RWPE2 (cell line): Measurements from ENCODE around the gene KIF21B.
A peak's percentile ranks its signal among the peaks of the same experiment; 100 is the strongest.

Experiments used
- ATAC-seq: fragments of 200-7000 bp; cut with Tn5 transposase; 3 replicates; pipeline ENCODE4 v1.9.1; 2021; ENCODE audit warnings: low read depth
- DNase-seq: peaks from one replicate; pipeline ENCODE4 v3.0.0-alpha.2; 2020; ENCODE audit warnings: low spot score
- H3K27ac ChIP-seq: fragments of 450-650 bp; 2 replicates; pipeline ENCODE4 v1.5.1; 2017; ENCODE audit warnings: mild to moderate bottlenecking; ENCODE audit not compliant: poor library complexity, severe bottlenecking
- H3K27me3 ChIP-seq: fragments of 250-450 bp; sonication (Bioruptor Pico); 2 replicates; pipeline ENCODE4 v1.5.1; 2021; ENCODE audit warnings: mild to moderate bottlenecking, moderate library complexity; ENCODE audit not compliant: insufficient read depth, poor library complexity, severe bottlenecking
- H3K36me3 ChIP-seq: fragments of 250-450 bp; sonication (Bioruptor Pico); 2 replicates; pipeline ENCODE4 v1.5.1; 2020; ENCODE audit warnings: low read depth, mild to moderate bottlenecking, moderate library complexity
- H3K4me1 ChIP-seq: fragments of 250-450 bp; sonication (Bioruptor Pico); 2 replicates; pipeline ENCODE4 v1.5.1; 2021; ENCODE audit warnings: mild to moderate bottlenecking, moderate library complexity; ENCODE audit not compliant: insufficient read depth, poor library complexity, severe bottlenecking
- H3K4me3 ChIP-seq: fragments of 250-450 bp; sonication (Bioruptor Pico); 2 replicates; pipeline ENCODE4 v1.5.1; 2021; ENCODE audit warnings: mild to moderate bottlenecking, moderate library complexity; ENCODE audit not compliant: severe bottlenecking
- H3K9me3 ChIP-seq: fragments of 250-450 bp; sonication (Bioruptor Pico); 2 replicates; pipeline ENCODE4 v1.5.1; 2021; ENCODE audit warnings: mild to moderate bottlenecking, moderate library complexity; ENCODE audit not compliant: severe bottlenecking
- TF ChIP-seq, protein P1 (sequence below): fragments of 450-650 bp; IDR thresholded peaks from one replicate; pipeline ENCODE4 v1.5.1; 2017; ENCODE audit warnings: mild to moderate bottlenecking, moderate library complexity; ENCODE audit not compliant: poor library complexity, severe bottlenecking

KIF21B gene

DNA sequence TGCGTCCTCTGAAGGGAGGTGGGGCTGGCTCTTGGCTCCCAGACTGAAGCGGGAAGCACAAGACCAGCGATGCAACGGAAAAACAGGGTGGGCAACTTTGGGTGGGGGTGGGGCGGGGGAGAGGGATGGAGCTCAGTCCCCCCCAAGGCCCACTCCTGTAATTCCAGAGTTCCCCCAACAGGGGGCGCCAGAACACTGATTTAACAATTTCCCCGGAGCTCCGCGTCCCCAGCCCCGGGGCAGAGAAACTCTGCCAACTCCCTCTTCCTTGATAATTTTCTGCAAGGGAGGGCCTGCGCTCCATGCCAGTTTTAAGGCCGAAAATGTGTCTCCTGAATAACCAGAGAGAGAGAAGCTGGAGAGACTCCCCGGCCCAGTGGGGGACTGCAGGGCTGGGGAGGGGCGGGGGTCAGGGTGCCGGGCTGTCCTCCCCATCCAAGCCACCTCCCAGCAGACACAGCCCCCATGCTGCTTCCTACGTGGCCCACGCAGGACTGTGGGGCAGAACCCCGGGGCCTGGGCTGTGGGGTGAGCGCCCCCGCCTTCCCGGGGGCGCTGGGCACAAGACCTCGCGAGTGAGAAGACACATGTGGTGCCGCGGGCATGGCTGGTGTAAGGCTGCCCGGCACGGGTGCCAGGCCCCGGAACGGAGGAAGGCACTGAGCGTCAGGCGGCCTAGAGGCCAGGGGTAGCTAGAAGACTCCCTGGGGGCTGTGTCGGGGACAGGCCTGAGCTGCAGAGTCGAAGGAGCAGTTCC, 51.4 kb downstream of the KIF21B start:
- no peak for DNase-seq
- H3K36me3 ChIP-seq, result no peaks in the 10 kb centered on the region

GRCh38 chr1:200971428-200971903, 52.0 kb downstream of the KIF21B start:
- H3K4me1 ChIP-seq, result no peaks in the 10 kb centered on the region
- no peak overlapping the region for H3K27ac ChIP-seq
- TF ChIP-seq, protein P1, sequence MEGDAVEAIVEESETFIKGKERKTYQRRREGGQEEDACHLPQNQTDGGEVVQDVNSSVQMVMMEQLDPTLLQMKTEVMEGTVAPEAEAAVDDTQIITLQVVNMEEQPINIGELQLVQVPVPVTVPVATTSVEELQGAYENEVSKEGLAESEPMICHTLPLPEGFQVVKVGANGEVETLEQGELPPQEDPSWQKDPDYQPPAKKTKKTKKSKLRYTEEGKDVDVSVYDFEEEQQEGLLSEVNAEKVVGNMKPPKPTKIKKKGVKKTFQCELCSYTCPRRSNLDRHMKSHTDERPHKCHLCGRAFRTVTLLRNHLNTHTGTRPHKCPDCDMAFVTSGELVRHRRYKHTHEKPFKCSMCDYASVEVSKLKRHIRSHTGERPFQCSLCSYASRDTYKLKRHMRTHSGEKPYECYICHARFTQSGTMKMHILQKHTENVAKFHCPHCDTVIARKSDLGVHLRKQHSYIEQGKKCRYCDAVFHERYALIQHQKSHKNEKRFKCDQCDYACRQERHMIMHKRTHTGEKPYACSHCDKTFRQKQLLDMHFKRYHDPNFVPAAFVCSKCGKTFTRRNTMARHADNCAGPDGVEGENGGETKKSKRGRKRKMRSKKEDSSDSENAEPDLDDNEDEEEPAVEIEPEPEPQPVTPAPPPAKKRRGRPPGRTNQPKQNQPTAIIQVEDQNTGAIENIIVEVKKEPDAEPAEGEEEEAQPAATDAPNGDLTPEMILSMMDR, result no peak
- no peak overlapping the region for H3K4me3 ChIP-seq
- no peaks in the 10 kb centered on the region for H3K27me3 ChIP-seq
- H3K9me3 ChIP-seq, result no peaks in the 10 kb centered on the region
- H3K36me3 ChIP-seq, result no peaks in the 10 kb centered on the region
- DNase-seq, result no peak
- ATAC-seq, result no peak

More for the DNA sequence above, 51.4 kb downstream of the KIF21B start:
- Histone ChIP-seq H3K4me3 (no peak overlapping the region), H3K27ac (no peak overlapping the region), H3K9me3 (no peaks in the 10 kb centered on the region), H3K4me1 (no peaks in the 10 kb centered on the region), H3K27me3 (no peaks in the 10 kb centered on the region)
- ATAC-seq, result peak; percentile 29; the same call in 2 of the 3 replicates
- TF ChIP-seq, protein P1, result peak; percentile 82

DNA sequence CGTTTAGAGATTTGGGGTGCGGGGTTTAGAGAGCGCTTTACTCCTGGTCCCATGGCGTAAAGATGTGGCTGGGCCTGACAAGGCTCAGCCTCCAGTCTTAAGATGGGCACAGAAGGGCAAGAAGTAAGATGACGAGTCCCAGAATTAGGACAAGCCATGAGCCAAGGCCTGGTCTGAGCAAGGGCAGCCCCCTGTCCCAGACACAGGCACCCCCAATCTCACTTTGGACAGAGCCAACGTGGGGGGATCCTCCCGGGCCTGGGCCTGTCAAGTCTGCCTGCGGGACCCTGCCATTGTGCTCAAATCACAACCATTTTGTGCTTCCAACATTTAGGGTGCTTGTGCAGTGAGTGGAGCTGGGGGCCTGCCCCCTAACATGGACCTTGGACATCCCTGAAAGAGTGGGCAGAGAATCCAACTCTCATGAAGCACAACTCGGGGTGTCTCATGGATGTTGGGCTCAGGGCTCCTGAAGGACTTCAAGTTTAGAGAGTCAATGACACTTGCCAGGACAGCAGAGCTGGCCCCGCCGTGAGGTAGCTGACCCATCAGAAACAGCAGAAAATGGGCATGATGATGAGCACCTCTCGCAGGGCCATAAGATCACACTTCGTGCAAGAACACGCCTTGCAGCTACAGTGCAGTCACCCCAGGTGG, 52.6 kb downstream of the KIF21B start:
- Histone ChIP-seq H3K27ac (no peak overlapping the region), H3K9me3 (no peaks in the 10 kb centered on the region), H3K4me1 (no peaks in the 10 kb centered on the region), H3K4me3 (no peak overlapping the region), H3K27me3 (no peaks in the 10 kb centered on the region), H3K36me3 (no peaks in the 10 kb centered on the region)
- ATAC-seq (no peak), DNase-seq (no peak)
- TF ChIP-seq, protein P1, result no peak

- no peak for DNase-seq
- TF ChIP-seq, protein P1, result no peak
- Histone ChIP-seq H3K4me1 (no peaks in the 10 kb centered on the region), H3K27ac (no peak overlapping the region), H3K9me3 (no peaks in the 10 kb centered on the region), H3K36me3 (no peaks in the 10 kb centered on the region), H3K27me3 (no peaks in the 10 kb centered on the region), H3K4me3 (no peak overlapping the region)
- no peak for ATAC-seq
Measured at GRCh38 chr1:200969726-200970561, 53.6 kb downstream of the KIF21B start.
